Astrocyte of the spinal cord (primary cell): ENCODE data around the gene ISLR2.

Experiments
- DNase-seq: peaks from one replicate; pipeline ENCODE4 v3.0.0; 2011; ENCODE audit warnings: low read depth, low spot score
- H3K4me3 ChIP-seq: 2 replicates; pipeline ENCODE4 v1.5.1; 2011; ENCODE audit warnings: low read depth, mild to moderate bottlenecking, low read length, moderate library complexity
- in situ Hi-C: cut with HindIII; loops from 2 replicates; pipeline ENCODE4 v1.10.0; 2017; ENCODE audit warnings: low sequenced_read_pairs
- TF ChIP-seq, protein P1 (sequence below): IDR thresholded peaks from 2 replicates; pipeline ENCODE4 v1.5.1; 2012; ENCODE audit warnings: low read depth, mild to moderate bottlenecking, low read length, inconsistent platforms

ISLR2 gene

GRCh38 chr15:74179101-74179841 is 48.9 kb downstream of the ISLR2 start:
- DNase-seq: peak; percentile 99
- no peak overlapping the region for H3K4me3 ChIP-seq
- TF ChIP-seq, protein P1, sequence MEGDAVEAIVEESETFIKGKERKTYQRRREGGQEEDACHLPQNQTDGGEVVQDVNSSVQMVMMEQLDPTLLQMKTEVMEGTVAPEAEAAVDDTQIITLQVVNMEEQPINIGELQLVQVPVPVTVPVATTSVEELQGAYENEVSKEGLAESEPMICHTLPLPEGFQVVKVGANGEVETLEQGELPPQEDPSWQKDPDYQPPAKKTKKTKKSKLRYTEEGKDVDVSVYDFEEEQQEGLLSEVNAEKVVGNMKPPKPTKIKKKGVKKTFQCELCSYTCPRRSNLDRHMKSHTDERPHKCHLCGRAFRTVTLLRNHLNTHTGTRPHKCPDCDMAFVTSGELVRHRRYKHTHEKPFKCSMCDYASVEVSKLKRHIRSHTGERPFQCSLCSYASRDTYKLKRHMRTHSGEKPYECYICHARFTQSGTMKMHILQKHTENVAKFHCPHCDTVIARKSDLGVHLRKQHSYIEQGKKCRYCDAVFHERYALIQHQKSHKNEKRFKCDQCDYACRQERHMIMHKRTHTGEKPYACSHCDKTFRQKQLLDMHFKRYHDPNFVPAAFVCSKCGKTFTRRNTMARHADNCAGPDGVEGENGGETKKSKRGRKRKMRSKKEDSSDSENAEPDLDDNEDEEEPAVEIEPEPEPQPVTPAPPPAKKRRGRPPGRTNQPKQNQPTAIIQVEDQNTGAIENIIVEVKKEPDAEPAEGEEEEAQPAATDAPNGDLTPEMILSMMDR: no peak
- in situ Hi-C loops: no loop called here

DNA sequence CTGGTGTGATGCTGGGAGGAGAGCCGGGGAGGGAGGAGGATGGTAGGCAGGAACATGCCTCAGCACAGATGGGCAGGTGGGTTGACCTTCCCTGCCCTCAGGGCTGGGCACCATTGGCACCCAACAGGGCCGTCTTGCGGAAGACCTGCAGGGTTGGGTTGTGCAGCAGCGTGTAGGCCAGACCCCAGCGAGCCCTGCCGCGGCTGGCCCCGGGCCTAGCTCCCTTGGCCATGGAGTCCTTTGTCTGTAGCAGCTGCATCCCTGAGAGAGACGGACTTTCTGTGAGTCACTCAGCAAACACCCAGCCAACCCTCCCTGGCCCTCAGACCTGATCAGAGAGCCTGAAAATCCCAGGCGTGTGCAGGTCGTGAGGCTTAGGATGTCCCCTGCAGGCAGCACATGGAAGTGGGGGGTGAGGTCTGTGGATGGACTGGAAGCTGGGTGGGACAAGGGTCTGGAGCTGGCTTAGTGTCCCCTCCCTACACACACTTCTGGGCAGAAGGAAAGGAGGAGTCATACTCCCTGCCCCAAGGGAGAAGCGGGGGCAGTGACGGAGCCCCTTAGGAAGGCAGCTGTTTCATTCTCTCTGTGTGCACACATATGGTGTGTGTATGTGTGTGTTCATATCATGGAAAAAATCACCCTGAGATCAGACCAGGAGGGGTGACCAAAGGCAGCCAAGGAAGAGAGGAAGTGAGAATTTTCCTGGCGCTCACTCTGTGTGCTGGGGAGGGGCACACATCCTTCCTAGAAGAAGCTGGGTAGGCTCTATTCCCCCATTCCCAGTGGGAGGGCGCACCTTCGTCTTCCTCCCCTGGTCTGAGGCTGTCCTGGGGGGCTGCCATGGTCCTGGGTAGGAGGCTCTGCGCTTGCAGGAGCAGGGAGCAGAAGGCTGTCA is 49.8 kb downstream of the ISLR2 start:
- peak; percentile 88 for DNase-seq

DNA sequence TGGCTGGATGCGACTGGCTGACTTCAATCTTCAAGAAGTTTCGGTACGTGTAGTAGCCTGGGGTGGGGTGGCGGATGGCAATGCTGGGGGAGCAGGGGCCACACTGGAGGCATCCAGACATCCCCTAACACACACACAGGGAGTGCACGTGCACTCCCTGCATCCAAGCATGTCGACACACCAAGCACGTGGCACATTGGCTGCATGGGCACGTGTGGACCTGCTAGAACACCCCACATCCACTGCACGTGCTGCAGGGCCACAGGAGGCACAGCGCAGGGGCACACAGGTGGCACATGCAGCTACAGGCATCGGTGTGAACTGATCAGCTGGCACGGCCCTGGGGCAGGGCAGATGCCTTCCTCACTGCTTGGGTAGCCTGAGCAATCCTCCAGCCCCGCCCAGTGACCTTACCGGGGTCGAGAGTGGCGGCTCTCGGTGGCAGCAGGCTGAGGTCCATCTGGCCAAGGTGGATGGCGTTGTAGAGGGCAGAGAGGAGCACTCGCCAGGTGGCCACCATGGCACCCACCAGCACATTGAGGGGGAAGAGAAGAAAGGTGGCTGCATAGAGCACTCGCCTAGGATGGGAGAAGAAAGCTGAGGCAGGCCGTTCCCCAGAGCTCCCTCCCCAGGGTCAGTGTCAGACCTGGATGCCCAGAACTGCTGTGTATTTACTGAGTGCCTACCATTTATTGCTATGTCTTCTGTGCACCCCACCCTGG is 50.7 kb downstream of the ISLR2 start:
- DNase-seq: no peak
- TF ChIP-seq, protein P1: no peak
- no peak overlapping the region for H3K4me3 ChIP-seq
- in situ Hi-C loops: no loop called here

More for the DNA sequence above, 49.8 kb downstream of the ISLR2 start:
- in situ Hi-C loops: no loop called here
- TF ChIP-seq, protein P1: peak; percentile 43
- no peak overlapping the region for H3K4me3 ChIP-seq

GRCh38 chr15:74182131-74182530 is 51.7 kb downstream of the ISLR2 start:
- no peak for DNase-seq
- in situ Hi-C loops: no loop called here
- no peak overlapping the region for H3K4me3 ChIP-seq
- TF ChIP-seq, protein P1: no peak

DNA sequence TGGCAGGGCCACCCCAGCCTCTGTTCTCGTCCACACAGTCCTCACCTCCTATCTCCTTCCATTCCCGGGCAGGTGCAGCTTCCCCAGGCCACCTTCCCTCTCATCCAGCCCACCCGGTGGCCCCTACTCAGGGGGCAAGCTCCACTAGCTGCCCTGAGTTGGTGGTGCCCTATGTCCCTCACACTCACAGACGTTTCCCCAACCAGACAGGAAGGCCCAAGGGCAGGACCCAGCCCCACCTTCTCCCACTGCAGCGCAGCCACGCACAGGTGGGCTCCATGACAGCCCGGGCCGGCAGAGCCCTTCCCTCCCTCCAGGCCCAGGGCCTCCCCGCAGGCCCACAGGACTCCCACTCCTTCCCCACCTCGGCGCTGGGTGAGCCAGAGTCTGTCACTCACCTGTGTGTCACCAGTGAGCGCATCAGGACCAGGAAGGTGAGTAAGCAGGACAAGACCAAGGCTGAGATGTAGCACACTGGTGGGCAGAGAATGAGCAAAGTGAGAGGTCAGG is 54.3 kb downstream of the ISLR2 start:
- DNase-seq: no peak
- TF ChIP-seq, protein P1: no peak
- in situ Hi-C loops: no loop called here
- H3K4me3 ChIP-seq: no peak overlapping the region

GRCh38 chr15:74185710-74186348 is 55.4 kb downstream of the ISLR2 start:
- TF ChIP-seq, protein P1: no peak
- DNase-seq: no peak
- in situ Hi-C loops: no loop called here
- no peak overlapping the region for H3K4me3 ChIP-seq
